GM21447 (cell line): ENCODE measurements around the gene GFER.
"Not testable (repeated sequence)": the region's sequence is repeated elsewhere in the genome, so short reads cannot be mapped to it uniquely, and the experiment has no call there.

Source experiments
- ATAC-seq: cut with Tn5 transposase; IDR thresholded peaks from one replicate; pipeline ENCODE4 v1.9.1; 2021; ENCODE audit not compliant: unreplicated experiment

GFER gene

GRCh38 chr16:2025251-2025650 lies 41.3 kb downstream of the GFER start:
- ATAC-seq, result no peak

DNA sequence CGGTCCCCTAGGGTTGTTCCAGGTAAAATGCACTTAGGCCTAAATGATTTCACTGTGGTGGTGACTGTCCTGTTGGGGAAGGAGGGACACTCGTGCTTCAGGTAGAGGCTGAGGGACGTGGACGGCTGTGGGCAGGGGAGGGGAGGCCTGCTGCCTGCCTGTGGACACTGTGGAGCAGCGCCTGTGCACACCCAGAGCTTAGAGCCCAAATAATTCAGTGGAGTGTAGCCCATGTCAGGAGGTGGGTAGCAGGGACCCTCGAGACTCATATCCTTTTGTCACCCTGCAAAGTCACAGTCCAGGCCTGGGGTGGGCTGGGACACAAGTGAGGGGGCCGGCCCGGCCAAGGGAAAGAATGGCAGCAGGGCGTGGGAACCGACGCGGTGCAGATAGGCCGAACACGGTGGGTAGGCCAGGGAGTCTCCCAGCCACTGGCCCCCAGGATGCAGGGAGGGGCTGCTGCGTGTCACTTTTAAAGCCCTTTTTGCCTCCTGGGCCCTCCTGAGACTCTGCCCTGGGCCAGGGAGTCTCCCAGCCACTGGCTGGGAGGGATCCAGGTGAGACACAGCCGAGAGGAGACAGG lies 42.0 kb downstream of the GFER start:
- ATAC-seq, result no peak

DNA sequence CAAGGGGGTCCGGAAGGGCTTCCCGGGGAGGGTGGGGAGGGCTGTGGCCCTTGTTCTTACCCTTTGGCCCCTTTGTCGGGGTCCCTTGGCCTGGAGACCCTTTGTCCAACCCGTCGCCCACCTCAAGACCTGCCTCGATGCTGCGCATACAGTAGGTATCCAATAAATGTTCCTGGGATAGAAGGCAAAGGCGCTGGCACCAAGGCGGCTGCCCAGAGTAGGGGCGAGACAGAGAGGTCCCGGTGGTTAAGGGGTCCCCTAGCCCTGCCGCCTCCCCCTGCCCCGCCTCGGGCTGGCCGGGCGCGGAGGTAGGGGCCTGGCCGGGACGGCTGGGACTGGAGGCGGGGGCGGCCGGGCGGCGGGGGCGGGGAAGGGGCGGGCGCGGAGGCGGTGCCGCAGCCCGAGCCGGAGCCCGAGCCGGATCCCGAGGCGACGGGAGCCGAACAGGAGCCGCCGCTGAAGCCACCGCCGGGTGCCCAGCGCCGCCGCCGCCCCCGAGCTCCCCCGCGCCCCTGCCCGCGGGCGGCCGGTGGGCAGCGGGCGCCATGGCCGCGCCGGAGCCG lies 42.5 kb downstream of the GFER start, which contains the start of gene NHERF2:
NHERF2 (plus strand) TSS at position 442 of the 563 bp plus-strand sequence; CDS start at position 546, 104 bp downstream.
- no peak for ATAC-seq

GRCh38 chr16:2027024-2028010 lies 43.3 kb downstream of the GFER start:
- no peak for ATAC-seq

- ATAC-seq, result no peak
These were observed 44.2 kb downstream of the GFER start for GRCh38 chr16:2028146-2028545.

- no peak for ATAC-seq
These were observed 44.7 kb downstream of the GFER start for GRCh38 chr16:2028620-2029220.

- ATAC-seq, result no peak
These were observed 45.4 kb downstream of the GFER start for GRCh38 chr16:2029350-2029749.

DNA sequence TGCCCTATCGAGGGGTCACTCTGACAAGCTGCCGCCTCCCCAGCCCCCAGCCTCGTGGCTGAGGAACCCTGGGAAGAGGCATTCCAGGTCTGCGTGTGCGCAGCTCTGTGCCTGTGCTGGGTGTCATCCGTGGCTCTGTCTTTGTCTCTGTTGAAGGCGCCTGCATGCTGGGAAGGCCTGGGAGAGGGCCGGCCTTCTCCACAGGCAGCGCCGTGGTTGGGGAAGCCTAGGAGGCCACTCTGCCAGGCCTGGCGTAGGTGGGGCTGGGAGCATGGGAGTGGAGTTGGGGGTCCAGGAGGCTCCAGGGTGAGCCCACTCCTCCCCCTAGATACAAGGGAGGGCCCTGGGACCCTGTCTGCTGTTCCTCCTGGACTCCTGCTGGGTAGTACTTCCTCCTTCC lies 46.0 kb downstream of the GFER start:
- no peak for ATAC-seq

GRCh38 chr16:2031081-2031577 lies 47.1 kb downstream of the GFER start:
- ATAC-seq, result no peak

DNA sequence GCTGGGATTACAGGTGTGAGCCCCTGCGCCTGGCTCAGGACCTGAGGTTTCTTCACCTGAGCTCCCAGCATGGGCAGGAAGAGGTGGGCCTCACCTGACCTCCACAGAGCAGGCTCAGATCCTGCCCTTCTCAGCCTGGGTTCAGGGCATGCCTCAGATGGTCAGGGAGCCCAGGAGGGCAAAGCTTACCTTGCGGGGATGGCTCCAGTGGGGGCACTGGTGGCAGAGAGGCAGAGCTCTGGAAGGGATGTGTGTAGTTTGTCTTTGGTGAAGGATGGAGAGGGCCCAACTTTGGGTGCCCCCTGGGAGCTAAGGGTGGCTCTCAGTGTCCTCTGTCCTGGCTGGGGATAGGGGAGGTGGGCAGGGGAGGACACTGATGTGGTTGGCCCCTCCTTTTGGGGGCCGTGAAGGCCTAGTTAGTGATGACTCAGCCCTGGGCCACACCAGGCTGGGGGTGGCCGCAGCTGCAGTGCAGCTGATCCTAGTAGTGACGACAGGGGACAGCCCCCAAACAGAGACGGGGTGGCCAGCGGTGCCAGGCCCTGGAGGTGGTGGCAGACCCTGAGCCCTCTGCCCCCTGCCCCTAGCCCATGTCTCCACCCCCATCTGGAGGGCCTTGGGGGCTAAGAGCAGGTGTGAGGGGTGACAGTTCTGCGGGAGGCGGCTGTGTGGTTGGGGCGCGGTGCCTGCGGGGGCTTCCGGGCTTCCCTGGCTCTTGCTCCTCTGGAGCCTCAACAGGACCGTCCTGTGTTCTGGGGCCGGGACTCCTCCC lies 48.5 kb downstream of the GFER start:
- no peak for ATAC-seq

DNA sequence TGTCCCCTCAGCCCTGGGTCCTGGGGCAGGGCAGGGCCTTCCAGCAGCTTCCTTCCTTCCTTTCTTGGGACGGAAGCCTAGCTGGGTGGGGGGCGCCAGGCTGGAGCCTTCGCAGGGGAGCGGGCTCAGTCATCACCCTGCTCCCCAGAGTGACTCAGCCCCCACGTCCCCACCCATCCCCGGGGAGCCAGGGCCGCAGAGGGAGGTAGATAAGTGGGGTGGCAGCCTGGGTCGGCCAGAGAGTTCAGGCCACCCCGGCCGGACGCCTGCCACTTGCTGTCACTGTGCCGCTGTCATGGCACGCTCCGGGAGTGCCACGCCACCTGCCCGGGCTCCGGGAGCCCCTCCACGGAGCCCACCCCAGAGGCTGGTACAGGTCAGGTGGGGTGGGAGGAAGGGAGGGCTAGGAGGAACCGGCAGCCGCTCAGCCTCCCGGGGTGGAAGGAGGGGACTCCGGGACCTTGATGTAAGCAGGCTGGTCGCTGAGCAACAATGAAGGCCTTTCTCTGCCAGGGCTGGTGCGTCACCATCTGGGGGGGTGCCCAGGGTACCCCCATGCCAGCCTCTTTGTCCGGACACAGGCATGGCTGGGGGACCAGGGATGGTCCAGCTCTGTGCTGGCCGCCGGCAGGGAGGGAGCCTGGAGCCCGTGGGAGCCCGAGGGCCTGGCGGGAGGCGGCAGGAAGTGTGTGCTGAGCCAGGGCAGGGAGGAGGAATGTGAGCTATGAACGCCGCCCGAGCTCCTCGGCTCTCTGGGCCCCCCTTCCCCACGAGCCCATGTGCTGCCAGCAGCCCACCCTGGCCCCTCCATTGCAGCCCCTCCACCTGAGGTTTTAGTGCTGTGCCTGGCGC lies 49.3 kb downstream of the GFER start:
- ATAC-seq, result no peak

- ATAC-seq, result not testable (repeated sequence)
These were observed 50.1 kb downstream of the GFER start for GRCh38 chr16:2033909-2034695.

DNA sequence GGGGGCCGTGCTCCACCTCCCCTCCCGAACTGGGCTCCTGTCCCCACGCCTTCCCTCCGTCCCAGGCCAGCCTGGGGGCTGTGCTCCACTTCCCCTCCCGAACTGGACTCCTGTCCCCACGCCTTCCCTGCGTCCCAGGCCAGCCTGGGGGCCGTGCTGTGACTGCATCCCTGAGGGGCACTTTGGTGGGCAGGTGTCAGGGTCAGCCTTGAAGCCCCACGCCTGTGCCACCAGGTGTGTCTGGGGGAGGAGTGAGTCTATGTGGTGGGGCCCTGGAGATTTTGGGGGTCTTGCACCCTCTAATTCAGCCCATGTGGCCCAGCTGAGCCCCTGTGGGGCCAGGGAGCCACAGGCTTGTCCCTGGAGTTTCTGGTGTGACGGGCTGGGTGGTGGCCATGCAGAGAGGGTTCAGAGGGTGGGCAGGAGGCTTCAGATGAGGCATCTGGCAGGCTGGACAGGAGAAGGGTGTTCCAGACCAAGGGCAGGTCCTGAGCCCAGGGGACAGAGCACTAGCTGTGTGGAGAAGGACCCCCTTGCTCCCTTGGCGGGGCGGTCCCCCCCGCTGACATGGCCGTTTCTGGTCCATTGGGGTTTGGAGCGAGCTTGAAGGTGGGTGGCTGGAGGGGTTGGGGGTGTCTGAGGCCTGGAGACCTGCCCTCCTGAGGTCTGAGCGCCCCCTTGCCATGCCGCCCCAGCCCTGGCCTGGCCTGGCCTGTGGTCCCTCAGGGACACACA lies 50.9 kb downstream of the GFER start:
- no peak for ATAC-seq

DNA sequence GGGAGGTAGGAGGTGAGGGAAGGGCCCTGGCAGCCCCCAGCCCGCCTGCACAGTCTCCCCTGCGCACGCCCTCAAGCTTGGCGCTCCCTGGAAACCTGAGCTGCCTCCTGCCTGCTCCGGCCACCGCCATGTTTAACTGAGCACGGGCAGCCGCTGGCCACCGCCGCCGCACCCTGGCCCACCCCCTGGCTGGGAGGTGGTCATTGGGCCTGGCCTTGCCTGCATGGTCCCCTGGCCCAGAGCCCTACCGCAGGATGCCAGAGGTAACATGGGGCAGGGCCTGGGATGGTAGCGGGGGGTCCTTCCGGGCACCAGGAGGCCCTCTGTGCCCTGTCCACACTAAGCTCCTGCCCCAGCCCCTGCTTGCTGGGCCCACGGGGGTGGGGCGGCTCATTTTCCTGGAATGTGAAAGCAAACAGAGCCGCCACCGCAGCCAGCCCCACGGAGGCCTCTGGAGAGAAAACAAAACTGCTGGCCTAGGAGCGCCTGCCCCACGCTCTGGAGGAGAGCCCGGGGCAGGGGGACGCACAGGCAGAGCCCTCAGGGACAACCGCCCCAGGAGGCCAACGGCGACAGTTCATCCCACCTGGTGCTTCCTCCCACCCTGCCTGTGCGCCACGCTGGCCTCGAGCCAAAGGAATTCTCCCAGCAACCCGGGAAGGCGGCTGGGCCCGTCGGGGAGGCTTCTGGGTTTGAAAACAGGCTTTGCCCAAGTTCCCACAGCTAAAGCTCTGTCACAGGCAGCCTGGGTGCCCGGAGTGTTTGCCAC lies 51.6 kb downstream of the GFER start:
- no peak for ATAC-seq

DNA sequence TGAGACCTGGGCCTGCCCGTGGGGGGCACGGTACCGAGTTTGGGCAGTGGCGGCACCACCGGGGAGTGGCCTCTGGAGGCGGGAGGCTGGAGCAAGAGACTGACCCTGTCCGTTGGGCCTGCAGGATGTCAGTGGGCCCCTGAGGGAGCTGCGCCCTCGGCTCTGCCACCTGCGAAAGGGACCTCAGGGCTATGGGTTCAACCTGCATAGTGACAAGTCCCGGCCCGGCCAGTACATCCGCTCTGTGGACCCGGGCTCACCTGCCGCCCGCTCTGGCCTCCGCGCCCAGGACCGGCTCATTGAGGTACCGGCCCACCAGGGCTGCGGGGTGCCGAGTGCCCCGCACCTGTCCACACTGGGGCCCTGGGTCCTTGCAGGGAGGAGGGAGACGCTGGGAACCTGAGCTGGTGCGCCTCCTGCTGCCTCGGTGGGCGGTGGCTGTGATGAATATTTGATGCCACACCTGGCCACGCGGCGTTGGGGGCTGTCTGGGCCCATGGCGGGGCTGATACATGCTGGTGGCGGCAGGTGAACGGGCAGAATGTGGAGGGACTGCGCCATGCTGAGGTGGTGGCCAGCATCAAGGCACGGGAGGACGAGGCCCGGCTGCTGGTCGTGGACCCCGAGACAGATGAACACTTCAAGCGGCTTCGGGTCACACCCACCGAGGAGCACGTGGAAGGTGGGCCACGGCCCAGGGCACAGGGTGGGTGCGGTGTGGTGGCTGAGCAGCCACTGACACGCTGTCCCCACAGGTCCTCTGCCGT lies 52.4 kb downstream of the GFER start:
- ATAC-seq, result no peak

DNA sequence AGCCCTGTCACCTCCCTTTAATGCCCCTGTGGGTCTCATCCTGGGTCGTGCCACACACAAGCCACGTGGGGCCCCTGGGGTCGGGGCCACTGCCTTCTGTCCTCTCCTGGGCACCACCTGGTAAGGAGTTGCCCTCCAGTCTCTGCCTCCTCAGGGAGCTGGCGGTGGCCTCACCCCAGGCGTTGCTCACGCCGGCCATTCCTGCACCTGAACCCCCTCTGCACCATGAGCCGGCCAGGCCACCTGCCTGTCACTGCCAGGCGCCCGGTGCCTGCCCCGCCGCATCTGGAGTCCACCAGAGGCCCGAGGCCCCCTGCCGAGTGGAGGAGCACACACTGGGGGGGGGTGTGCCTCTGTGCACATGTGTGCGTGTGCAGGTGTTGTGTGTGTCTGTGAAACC lies 53.1 kb downstream of the GFER start:
- ATAC-seq, result no peak
